Dendritic cell treated with granulocyte-macrophage colony-stimulating factor and Interleukin-4, amounts not matched to agents 40 ng/mL and 50 ng/mL, for 4 days (primary cell): ENCODE data around the gene OMD.
A peak's percentile ranks its signal among the peaks of the same experiment; 100 is the strongest.
"Not testable (repeated sequence)": the region's sequence is repeated elsewhere in the genome, so short reads cannot be mapped to it uniquely, and the experiment has no call there.

Experiments
- H3K27ac Mint-ChIP-seq: one replicate; pipeline ENCODE4 v1.8.0; 2022; ENCODE audit warnings: mild to moderate bottlenecking, mixed read lengths
- H3K27me3 Mint-ChIP-seq: one replicate; pipeline ENCODE4 v1.8.0; 2022; ENCODE audit warnings: mild to moderate bottlenecking, mixed read lengths
- H3K36me3 Mint-ChIP-seq: one replicate; pipeline ENCODE4 v1.8.0; 2022; ENCODE audit warnings: low read depth, mixed read lengths
- H3K4me1 Mint-ChIP-seq: one replicate; pipeline ENCODE4 v1.8.0; 2022; ENCODE audit warnings: low read depth, mixed read lengths
- H3K4me3 Mint-ChIP-seq: one replicate; pipeline ENCODE4 v1.8.0; 2022; ENCODE audit warnings: mild to moderate bottlenecking, moderate library complexity, mixed read lengths
- H3K9me3 Mint-ChIP-seq: one replicate; pipeline ENCODE4 v1.8.0; 2022; ENCODE audit warnings: mixed read lengths
- intact Hi-C: fragments of 100-400 bp; cut with micrococcal nuclease; formaldehyde crosslinking; loops from one replicate; pipeline ENCODE4 v1.15.0; 2022

The OMD gene

GRCh38 chr9:92432972-92433548 lies 8.8 kb upstream of the OMD start:
- intact Hi-C loops: no loop called here

DNA sequence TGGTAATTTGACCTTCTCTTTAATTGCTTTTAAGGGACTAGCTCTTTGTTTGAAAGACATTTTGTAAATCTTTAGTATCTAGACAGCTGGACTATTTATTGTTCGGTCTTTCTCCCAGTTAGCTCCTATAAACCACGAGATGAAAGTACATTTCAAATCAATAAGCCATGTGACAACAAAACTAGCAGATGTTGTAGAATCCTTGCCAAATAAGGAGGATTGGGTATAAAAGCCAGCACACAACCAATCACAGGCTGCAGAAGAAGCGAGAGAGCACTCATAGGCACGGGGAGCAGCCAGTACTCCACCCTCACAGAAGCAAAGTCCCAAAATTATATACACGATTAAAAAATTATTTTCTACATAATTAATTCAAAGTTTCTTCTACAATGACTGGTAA lies 8.1 kb upstream of the OMD start:
- intact Hi-C loops: no loop called here
- Mint-ChIP-seq H3K9me3 (no peaks in the 10 kb centered on the region), H3K27me3 (no peaks in the 10 kb centered on the region), H3K27ac (no peak overlapping the region), H3K4me1 (no peaks in the 10 kb centered on the region), H3K4me3 (no peak overlapping the region), H3K36me3 (no peaks in the 10 kb centered on the region)

More at GRCh38 chr9:92432972-92433548, 8.8 kb upstream of the OMD start:
- Mint-ChIP-seq H3K9me3 (no peaks in the 10 kb centered on the region), H3K4me1 (no peaks in the 10 kb centered on the region), H3K4me3 (no peak overlapping the region), H3K36me3 (no peaks in the 10 kb centered on the region), H3K27me3 (no peaks in the 10 kb centered on the region), H3K27ac (no peak overlapping the region)

DNA sequence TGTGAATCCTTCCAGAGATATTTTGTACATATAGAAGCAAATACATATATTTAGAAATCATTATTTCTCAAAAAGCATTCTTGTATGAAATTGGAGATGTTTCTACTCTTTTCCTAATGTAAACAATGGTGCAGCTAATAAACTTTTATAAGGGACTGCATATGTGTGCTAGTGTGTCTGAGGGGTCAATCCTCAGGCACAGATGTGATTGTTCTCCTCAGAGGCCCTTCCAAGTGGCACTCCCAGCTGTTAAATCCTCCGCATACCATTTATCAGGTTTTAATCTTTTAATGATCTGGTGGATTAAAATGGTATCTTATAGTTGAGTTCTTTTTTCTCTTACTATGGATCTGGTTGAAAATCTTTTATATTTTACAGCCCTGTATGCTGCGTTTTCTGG lies 5.6 kb upstream of the OMD start:
- intact Hi-C loops: no loop called here
- H3K27me3 Mint-ChIP-seq: no peaks in the 10 kb centered on the region

GRCh38 chr9:92426501-92427145 lies 2.4 kb upstream of the OMD start:
- intact Hi-C loops: no loop called here
- Mint-ChIP-seq H3K4me3 (no peak overlapping the region), H3K9me3 (no peaks in the 10 kb centered on the region), H3K27ac (no peak overlapping the region), H3K4me1 (peaks cover 6% of the 10 kb centered on the region), H3K27me3 (no peaks in the 10 kb centered on the region), H3K36me3 (no peaks in the 10 kb centered on the region)

More for the DNA sequence above, 5.6 kb upstream of the OMD start:
- no peaks in the 10 kb centered on the region for H3K4me1 Mint-ChIP-seq
- no peaks in the 10 kb centered on the region for H3K36me3 Mint-ChIP-seq
- H3K27ac Mint-ChIP-seq: no peak overlapping the region
- H3K4me3 Mint-ChIP-seq: no peak overlapping the region
- no peaks in the 10 kb centered on the region for H3K9me3 Mint-ChIP-seq

DNA sequence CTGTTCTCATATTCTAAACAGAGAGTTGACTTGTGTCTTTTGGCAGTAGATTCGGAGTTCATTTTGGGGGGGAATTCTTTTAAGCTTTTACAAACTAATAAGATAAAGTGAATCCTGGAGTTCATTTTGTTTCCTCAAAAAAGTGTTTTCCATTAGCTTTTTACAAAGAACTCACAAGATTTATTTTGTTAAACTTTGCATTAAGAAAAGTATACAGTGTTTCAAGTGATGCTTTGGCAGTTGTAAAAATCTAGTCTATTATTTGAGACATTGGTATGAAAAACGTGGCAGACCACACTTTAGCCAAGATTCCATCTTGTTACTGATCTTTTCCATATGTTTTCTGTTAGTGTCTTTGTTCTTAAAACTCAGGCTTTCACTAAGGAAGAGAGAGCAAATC lies 1.2 kb upstream of the OMD start:
- H3K27me3 Mint-ChIP-seq: no peaks in the 10 kb centered on the region
- H3K4me1 Mint-ChIP-seq: peaks cover 6% of the 10 kb centered on the region
- H3K27ac Mint-ChIP-seq: no peak overlapping the region
- no peaks in the 10 kb centered on the region for H3K36me3 Mint-ChIP-seq
- H3K9me3 Mint-ChIP-seq: no peaks in the 10 kb centered on the region
- no peak overlapping the region for H3K4me3 Mint-ChIP-seq
- intact Hi-C loops: no loop called here

DNA sequence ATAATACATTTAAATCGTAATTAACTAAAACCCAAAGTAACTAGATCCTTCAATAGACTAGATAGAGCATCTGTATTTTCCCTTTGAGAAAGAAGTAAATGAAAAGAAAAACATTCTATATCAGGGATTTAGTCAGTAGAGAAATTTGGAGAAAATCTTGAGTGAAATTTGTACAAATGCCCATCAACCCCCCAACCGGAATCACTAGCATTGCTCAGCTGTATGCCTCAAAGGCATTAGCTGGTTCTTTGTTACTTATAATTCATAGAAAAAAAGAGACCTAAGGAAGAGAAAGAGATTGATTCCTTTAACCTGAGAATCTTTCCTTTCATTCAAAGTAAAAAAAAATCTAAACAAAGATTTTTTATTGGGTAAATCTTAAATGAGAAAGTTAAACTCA lies 659 bp downstream of the OMD start:
- H3K27me3 Mint-ChIP-seq: no peaks in the 10 kb centered on the region
- H3K27ac Mint-ChIP-seq: no peak overlapping the region
- H3K9me3 Mint-ChIP-seq: no peaks in the 10 kb centered on the region
- intact Hi-C loops: no loop called here
- H3K36me3 Mint-ChIP-seq: no peaks in the 10 kb centered on the region
- peaks cover 6% of the 10 kb centered on the region for H3K4me1 Mint-ChIP-seq
- H3K4me3 Mint-ChIP-seq: no peak overlapping the region

DNA sequence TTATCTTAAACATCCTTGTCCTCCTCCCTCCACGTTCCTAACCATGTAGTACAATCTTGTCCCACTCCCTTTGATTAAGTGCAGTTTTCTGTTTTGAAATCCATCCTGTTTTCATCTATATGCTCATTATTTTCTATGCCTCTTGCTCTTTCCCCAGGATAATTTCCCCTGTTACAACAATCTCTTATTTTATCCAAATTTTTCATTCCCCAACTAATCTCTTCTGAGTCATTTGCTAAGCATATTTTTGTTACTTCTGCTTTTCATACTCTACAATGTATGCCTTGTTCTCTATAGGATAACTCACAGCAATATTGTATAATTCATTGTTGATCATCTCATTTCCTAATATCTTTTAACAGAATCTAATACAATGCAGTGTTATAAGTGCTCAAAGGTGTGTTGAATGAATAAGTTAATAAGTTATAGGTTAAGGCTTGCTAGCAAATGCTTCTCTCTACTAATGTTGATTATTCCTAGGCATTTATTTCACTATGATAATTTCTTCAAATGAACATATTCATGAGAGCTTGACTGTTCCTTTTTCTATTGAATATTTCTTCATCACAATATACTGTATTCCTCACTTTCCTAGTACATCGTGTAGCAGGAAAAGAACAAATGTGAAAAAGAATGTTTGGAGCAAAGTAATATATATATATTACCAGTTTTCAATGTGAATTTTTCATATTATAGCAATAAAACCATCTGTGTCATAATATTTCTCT lies 1.5 kb downstream of the OMD start:
- intact Hi-C loops: no loop called here
- H3K4me3 Mint-ChIP-seq: no peak overlapping the region
- H3K27me3 Mint-ChIP-seq: no peaks in the 10 kb centered on the region
- H3K9me3 Mint-ChIP-seq: no peaks in the 10 kb centered on the region
- no peak overlapping the region for H3K27ac Mint-ChIP-seq
- H3K4me1 Mint-ChIP-seq: peaks cover 6% of the 10 kb centered on the region
- no peaks in the 10 kb centered on the region for H3K36me3 Mint-ChIP-seq

- Mint-ChIP-seq H3K27me3 (no peaks in the 10 kb centered on the region), H3K4me3 (no peak overlapping the region), H3K4me1 (peaks cover 11% of the 10 kb centered on the region), H3K9me3 (no peaks in the 10 kb centered on the region), H3K27ac (no peak overlapping the region), H3K36me3 (no peaks in the 10 kb centered on the region)
- intact Hi-C loops: no loop called here
These were observed 9.7 kb downstream of the OMD start for GRCh38 chr9:92414566-92414965.

DNA sequence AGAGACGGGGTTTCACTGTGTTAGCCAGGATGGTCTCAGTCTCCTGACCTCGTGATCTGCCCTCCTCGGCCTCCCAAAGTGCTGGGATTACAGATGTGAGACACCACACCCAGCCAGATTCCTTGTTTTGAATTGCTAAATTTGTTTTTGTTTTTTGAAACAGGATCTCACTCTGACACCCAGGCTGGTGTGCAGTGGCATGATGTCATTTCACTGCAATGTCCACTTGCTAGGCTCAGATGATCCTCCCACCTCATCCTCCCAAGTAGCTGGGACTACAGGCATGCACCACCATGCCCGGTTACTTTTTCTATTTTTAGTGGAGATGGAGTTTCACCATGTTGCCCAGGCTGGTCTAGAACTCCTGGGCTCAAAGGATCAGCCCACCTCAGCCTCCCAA lies 13.1 kb downstream of the OMD start:
- H3K36me3 Mint-ChIP-seq, intact Hi-C loops, H3K27me3 Mint-ChIP-seq, H3K4me3 Mint-ChIP-seq, H3K9me3 Mint-ChIP-seq: not testable (repeated sequence)
- H3K4me1 Mint-ChIP-seq: peaks cover 24% of the 10 kb centered on the region
- H3K27ac Mint-ChIP-seq: peak overlapping the region; percentile 50

DNA sequence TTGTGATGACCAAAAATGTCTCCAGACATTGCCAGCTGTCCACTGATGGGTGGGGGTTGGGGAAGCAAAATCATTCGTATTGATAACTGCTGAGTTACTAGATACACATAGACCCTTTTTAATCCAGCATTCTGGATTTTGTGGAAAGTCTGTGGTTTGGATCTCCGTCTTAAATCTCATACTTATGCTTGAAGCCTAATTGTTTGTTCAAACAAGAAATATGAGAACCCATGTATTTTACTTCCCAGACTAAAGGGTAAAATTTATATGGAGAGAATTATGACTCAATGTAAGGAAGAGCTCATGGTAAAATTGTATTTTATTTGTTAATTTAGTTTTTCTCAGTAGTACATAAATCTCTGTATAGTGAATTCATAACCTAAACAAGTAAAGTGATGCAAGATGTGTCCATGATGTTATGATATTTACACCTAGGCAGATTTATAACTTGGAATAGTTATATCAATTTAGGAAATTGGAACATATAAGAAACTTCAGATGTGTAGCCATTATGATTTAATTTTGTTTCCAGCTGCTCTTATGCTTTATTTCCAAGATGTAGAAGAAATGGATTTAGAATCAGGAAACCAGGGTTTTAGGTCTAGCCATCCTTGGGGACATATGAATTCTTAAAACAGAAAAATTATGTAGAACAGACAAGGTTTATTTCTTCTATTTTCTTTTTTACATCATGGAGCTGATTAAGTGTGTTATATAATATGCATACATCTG lies 15.4 kb downstream of the OMD start:
- no peaks in the 10 kb centered on the region for H3K27me3 Mint-ChIP-seq
- H3K4me1 Mint-ChIP-seq: peaks cover 26% of the 10 kb centered on the region
- no peak overlapping the region for H3K27ac Mint-ChIP-seq
- H3K36me3 Mint-ChIP-seq: no peaks in the 10 kb centered on the region
- intact Hi-C loops: no loop called here
- H3K4me3 Mint-ChIP-seq: no peak overlapping the region
- no peaks in the 10 kb centered on the region for H3K9me3 Mint-ChIP-seq

- Mint-ChIP-seq H3K36me3 (no peaks in the 10 kb centered on the region), H3K27me3 (no peaks in the 10 kb centered on the region), H3K9me3 (no peaks in the 10 kb centered on the region), H3K4me3 (no peak overlapping the region), H3K27ac (no peak overlapping the region), H3K4me1 (peaks cover 26% of the 10 kb centered on the region)
- intact Hi-C loops: no loop called here
These were observed 16.5 kb downstream of the OMD start for GRCh38 chr9:92407818-92408217.

DNA sequence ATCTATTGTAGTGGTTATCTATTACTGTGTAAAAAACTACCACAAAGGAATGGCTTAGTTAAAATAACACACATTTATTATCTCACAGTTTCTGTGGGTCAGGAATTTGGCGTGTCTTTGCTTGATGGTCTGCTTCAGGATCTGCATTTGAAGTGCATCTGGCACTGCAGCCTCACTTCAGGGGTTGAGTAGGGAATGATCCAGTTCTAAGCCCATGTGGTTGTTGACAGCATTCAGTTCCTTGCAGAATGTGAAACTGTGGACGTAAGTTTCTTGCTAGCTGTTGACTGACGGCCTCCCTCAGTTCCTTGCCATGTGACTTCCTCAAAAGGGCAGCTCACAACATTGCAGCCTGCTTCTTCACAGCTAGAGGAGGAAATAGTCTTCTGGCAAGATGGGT lies 17.8 kb downstream of the OMD start:
- Mint-ChIP-seq H3K27ac (peak overlapping the region; percentile 69), H3K9me3 (no peaks in the 10 kb centered on the region)

DNA sequence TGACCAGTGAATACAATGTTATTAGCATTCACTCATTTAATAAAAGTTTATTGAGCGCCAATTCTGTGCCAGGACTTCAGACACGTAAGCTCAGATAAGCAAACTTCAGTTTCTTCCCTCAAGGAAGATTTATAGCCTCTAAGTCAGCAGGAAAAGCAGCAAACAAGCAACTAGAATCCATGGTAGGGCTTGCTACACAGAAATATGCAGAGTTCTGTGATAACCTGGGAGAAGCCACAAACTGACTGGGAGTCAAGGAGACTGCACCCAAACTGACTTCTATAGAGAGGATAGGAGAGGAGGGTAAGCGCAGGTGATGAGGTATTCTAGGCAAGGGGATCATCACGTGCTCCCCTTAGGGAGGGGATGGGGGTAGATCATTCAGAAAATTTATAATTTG lies 18.5 kb downstream of the OMD start:
- H3K9me3 Mint-ChIP-seq: no peaks in the 10 kb centered on the region
- peak overlapping the region; percentile 69 for H3K27ac Mint-ChIP-seq
- no peaks in the 10 kb centered on the region for H3K36me3 Mint-ChIP-seq
- intact Hi-C loops: no loop called here
- no peaks in the 10 kb centered on the region for H3K27me3 Mint-ChIP-seq
- H3K4me1 Mint-ChIP-seq: peaks cover 21% of the 10 kb centered on the region
- H3K4me3 Mint-ChIP-seq: no peak overlapping the region

More for the DNA sequence above, 17.8 kb downstream of the OMD start:
- Mint-ChIP-seq H3K36me3 (no peaks in the 10 kb centered on the region), H3K4me3 (peak overlapping the region; percentile 18), H3K4me1 (peaks cover 26% of the 10 kb centered on the region), H3K27me3 (no peaks in the 10 kb centered on the region)
- intact Hi-C loops: no loop called here
